Fibroblast of upper back skin (primary cell): Measurements from ENCODE around the gene LAMA4.

Experiments used
- DNase-seq: peaks from one replicate; pipeline ENCODE4 v3.0.0-alpha.2; 2013

Gene LAMA4

GRCh38 chr6:112061605-112062004, 192.8 kb downstream of the LAMA4 start:
- peak; percentile 21 for DNase-seq
